GM19463 (cell line): ENCODE measurements around the gene SSR1.

ENCODE experiments used
- ATAC-seq: cut with Tn5 transposase; IDR thresholded peaks from one replicate; pipeline ENCODE4 v1.9.1; 2021; ENCODE audit warnings: mild to moderate bottlenecking, moderate library complexity; ENCODE audit not compliant: unreplicated experiment

SSR1 gene

DNA sequence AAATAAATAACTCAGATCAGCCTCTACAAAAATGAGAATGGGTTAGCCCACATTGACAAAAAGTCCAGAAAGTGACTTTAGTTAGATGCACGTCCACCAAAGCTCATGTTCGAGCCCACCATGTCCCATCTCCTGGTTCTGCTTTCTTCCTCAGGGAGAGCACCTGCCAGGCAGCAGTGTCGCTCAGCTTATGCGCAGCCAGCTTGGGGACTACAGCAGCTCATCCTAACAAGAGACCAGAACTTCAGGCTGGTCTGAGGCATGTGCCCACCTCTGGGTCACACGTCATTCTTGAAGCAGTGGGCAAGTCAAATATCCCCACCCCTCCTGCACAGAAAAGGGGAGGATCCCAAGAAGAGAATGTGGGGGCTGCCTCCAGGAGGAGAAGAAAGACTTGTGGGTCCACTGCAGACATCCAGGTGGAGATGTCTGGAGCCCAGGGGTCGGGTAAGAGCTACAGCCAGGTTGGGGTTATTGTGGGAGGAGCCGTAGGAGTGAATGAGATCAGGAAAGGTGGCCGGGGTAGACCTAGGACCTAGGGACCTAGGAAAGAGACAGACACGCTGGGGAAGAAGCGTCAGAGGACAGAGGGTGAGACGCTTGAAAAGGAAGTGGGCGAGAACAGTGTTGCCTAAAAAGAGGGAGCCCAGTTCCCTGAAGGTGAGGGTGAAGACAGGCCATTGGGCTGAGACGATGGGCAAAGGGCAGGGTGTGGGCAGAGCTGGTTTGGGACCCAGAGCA is 52.5 kb downstream of the SSR1 start:
- peak; percentile 9 for ATAC-seq

DNA sequence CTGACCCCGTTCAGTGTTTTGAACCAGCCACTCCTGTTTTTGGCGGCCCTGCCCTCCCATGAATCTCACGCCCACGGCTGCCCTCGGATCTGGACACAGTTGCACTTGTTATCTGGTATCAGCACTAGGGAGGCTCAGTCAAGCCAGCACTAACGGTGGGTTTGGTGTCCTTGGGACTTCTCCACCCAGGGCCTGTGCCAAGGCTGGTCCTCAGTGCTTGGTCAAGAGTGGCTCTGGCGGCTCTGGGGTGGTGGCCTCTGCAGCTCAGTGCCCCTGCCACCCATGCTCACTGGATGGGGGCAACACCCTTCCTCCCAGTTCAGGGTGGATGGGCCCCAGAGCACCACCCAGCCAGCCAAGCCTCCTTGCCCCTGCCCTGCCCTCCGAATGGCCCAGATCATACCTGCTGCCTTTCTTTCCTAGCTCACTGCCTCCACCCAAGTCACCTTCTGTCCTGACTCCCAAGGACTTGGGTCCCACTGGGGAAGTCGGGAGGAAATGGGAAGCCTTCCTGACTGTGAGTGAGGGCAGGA is 54.7 kb downstream of the SSR1 start:
- ATAC-seq, result no peak

DNA sequence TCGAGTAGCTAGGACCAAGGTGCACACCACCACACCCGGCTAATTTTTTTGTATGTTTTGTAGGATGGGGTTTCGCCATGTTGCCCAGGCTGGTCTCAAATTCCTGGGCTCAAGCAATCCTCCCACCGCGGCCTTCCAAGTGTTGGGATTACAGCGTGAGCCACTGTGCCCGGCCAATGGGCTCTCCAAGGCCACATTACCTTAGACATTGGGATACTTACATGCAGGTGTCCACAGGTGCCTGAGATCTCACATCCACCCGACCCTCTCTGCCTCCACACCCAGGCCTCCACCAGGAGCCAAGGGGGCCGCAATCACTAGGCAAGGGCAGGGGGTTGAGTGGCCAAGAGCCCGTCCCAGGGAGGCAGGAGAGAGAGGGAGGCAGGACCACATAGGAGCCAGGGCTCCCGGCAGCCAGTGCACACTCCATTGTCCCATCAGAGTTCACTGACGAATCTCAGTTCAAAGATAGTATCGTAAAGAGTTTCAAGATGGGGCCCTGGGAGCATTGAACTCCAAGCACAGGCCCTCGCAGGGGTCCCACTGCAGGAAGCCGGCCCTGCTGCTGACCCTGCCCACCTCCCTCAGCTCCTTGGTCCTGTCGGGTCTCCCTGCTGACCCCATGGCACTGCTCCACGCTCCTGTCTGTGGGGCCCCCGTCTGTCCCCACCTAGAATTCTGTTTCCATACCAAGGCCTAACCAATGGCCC is 55.3 kb downstream of the SSR1 start:
- no peak for ATAC-seq

DNA sequence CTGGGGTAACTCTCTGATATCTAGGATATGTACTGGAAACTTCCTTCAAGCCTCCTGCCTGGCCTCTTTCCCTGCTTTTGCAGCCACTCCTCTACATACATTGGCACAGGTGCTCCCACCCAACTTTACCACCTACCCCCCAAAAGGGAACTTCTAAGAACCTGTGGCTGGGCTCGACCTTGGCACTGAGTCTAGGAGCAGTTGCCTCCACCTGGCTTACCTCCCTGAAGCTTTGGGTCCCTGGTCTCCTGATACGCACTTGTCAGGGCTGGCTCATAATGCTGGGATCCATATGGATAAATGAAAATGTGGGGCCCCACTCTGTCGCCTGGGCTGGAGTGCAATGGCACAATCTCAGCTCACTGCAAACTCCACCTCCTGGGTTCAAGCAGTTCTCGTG is 56.2 kb downstream of the SSR1 start:
- ATAC-seq, result no peak

DNA sequence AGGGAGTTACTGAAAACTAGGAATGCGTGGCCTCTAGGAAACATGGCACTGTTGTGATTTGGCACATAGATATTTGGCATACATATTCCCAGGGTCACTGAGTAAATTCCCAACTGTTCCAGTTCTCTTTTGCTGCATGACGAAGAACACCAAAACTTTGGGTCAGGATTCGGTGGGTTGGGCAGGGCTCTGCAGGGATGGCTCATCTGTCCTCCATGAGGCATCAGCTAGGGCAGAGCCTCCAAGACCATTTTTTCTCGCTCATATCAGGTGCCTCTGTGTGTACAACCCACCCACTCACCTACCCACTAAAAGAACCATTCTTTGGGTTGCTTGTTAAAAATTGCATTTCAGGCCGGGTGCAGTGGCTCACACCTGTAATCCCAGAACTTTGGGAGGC is 57.1 kb downstream of the SSR1 start:
- no peak for ATAC-seq

DNA sequence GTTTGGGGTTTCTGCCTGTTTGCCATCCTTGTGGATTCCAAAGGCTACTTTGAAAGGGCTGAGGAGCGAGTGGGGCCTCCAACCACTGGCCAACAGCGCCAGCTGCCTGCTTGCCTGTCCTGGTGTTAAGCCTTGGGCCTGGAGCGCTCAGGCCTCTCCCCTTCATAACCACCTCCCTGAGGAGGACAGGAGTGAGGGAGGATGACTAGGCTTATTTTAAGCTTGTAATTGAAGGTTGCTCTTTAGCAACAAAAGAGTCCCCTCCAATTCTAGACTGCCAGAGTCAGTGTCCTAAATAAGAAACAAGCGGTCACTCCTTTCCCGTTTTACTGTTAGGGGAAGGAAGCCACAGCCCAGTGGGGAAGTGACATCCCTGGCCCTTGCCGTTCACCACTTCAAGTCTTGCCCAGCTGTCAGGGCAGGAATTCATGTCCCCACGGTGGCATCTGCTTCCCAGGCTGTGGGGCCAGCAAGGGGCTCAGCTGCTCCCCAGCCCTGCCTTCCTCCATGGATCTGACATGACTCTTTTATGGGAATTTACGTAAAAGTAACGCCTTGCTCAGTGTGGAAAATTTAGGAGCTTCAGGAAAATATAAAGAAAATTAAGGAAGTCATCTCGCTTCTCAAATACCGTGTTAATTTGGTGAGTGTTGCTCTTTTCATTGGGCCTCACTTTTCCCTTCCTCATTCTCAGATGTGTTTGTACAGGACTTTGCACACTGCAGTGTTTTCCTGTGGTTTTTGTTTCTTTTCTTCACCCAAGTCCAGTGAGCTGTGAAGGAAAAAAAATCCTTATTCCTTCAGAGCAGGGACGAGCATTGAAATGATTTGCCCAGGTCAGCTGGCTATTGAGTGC is 57.8 kb downstream of the SSR1 start:
- ATAC-seq, result no peak

DNA sequence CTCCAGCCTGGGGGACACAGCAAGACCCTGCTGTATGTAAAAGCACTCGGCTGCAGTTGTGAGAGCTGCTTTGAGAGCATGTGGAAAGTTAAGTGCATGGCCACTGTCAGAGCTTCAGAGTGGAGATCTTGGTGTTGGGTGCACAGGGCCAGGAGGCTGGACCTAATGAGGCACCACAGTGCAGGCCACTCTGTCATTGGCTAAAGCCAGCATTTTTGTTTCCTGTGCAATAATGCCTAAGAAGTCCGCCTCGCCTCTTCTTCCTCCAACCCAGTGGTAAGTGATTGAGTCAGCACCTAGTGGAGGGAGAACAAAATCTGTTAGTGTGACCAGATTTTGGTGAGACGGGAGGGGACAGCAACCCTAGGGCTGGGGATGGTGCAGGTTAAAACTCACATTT is 60.6 kb downstream of the SSR1 start:
- ATAC-seq, result no peak

DNA sequence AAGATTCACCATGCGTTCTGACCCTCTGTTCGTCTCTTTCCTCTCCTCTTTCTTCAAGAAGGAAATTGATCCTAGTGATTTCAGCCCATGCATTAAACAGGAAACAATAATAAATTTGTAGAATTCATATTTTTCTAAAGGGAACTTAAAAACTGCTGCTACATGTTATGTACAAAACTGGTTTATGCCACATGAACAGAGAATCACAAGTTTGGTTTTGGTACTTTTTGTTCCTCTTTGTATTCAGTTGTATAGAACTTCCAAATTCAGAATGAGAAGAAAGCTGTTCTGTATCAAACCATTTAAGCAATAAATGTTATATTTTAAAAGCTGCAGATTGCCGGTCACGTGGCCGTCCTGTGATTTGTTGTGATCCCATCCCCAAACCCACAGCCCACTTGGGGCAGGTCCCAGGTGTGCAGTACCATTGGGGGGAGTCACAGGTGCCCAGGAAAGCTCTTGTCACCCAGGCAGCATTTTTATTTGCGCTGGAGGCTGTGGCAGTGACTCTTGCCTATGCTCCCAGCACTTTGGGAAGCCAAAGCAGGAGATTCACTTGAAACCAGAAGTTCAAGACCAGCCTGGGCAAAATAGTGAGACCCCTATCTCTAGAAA is 61.2 kb downstream of the SSR1 start:
- no peak for ATAC-seq

DNA sequence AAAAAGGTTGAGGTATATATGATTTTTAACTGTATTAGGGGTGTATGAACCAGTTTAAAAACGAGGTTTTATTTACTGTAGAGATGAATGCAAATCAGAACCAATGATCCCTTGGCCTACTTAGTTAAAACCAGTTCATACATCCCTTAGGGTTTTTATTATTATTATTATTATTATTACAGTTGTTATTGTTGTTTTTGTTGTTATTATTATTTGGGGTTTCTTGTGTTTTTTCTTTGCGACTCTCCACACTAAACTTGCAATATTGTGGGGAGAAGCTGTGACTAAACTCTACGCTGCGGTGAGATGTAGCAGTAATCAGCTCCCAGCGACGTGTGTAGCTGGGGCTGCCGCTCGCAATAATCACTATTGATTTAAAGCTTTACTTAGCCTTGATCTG is 62.2 kb downstream of the SSR1 start:
- ATAC-seq, result no peak

DNA sequence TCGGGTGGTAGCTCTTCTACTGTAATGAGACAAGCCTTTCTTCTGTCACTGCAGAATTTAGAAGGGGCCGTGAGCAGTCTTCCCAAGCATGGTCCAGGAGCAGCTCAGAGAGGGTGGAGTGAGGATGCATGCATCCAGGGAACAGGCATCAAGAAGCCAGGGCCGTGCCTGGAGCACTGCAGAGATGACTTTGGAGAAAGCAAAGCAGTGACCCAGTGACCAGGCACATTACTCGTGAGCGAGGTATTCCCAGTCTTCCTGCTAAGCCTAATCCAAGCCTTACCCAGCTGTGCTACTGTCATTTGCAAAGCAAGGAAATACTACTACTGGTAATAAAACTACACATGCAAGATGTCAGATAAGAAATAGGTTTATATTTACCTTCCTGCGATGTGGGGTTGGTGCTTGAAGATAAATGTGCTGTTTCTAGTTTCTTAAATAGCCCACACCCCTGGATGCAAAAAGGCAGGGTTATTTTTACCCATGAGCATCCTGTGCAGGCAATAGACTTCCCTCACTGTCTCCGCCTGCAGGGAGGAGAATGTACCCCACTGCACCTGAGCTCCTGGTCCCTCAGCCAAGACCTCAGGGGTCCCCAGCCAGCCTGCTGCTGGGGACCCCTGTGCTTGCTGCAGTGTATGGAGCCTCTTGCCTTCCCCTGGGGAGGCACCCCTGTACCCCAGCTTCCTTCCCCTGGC is 62.9 kb downstream of the SSR1 start:
- no peak for ATAC-seq

DNA sequence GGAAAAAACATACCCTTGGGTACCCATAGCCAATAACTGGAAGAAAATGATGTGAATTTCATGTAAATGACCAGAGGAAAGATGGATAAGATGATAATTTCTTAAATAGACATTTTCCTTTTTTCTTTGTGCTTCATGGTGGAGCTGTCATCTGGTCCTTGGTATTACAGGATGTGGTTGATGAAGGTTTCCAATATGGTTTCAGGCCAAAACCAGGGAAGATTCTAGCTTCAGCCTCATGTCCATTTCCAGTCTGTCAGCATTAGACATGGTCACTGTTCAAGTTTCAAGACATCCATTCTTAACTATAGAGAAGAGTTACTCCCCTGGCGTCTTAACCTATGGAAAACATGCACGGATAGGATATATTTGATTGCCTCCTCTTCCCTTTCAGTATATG is 63.6 kb downstream of the SSR1 start:
- ATAC-seq, result no peak

DNA sequence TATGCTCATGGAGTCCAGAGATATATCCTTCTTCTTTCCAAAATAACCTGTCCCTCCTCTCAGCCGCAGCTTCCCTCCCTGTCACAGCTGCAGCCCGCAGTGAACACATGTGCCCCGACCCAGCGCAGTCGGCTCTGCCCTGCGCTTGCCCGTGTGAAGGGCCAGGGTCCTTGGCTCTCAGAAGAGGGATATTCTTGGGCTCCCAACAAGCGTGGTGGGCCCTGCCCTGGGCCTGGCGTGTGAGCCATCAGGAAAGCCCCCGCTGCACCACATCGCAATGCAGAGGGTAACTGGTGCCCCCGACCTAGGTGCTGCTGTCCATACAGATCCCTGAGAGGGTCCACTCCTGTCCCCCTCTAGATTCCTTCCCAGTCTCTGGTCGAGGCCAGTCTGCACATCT is 65.2 kb downstream of the SSR1 start:
- no peak for ATAC-seq

DNA sequence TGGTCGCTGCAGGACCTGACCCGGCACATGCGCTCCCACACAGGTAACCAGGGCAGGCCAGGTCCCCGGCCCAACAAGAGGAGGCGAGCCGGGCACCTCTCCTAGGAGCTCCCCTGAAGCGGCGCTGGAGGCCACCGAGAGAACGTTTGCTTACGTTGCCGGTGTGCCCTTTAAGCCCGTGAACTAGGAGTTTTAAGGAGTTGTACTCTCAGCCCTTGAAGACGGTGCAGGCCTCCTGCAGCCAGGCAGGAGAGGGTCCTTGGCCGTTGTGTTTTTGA is 65.9 kb downstream of the SSR1 start:
- no peak for ATAC-seq

DNA sequence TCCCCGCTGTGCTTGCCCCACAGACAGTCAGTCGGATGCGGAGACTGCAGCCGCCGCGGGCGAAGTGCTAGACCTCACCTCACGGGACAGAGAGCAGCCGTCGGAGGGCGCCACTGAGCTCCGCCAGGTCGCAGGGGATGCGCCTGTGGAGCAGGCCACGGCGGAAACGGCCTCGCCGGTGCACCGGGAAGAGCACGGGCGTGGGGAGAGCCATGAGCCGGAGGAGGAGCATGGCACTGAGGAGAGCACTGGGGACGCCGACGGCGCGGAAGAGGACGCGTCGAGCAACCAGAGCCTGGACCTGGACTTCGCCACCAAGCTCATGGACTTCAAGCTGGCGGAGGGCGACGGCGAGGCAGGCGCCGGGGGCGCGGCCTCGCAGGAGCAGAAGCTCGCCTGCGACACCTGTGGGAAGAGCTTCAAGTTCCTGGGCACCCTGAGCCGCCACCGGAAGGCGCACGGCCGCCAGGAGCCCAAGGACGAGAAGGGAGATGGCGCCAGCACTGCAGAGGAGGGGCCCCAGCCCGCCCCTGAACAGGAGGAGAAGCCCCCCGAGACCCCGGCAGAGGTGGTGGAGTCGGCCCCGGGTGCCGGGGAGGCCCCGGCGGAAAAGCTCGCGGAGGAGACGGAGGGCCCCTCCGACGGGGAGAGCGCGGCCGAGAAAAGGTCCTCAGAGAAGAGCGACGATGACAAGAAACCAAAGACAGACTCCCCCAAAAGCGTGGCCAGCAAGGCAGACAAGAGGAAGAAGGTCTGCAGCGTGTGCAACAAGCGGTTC is 66.4 kb downstream of the SSR1 start:
- no peak for ATAC-seq

DNA sequence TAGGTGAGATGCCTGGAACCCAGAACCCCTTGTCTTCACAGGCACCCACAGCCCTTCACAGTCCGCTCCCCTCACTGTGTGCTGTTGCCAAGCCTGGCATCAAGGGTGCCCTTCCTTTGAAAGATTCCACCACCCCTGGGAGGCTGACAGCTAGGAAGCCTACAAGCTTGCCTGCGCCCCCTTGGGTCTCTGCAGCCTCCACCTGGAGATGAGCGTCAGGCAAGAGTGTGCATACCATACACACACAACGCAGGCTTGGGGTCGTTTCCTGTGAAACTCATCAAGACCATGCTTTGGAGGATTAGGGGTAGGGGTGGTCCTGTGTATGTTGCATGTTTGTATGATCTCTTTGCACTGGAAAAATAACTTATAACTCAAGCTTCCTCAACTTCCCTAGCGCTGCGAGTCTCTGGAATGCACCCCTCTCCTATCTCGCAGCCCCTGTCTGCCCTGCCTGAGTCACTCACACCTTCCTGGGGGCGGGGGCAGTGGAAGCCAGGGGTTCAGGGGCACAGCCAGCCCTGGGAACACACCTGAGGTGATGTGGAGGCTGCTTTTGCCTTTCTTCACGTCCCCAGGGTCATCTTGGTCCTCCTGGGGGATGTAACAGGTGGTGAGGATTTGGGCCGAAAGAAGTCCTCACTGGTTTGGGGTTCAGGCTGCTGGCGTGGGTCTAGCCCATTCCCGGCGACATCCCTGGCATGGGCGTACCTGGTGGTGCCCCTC is 67.2 kb downstream of the SSR1 start:
- ATAC-seq, result no peak

DNA sequence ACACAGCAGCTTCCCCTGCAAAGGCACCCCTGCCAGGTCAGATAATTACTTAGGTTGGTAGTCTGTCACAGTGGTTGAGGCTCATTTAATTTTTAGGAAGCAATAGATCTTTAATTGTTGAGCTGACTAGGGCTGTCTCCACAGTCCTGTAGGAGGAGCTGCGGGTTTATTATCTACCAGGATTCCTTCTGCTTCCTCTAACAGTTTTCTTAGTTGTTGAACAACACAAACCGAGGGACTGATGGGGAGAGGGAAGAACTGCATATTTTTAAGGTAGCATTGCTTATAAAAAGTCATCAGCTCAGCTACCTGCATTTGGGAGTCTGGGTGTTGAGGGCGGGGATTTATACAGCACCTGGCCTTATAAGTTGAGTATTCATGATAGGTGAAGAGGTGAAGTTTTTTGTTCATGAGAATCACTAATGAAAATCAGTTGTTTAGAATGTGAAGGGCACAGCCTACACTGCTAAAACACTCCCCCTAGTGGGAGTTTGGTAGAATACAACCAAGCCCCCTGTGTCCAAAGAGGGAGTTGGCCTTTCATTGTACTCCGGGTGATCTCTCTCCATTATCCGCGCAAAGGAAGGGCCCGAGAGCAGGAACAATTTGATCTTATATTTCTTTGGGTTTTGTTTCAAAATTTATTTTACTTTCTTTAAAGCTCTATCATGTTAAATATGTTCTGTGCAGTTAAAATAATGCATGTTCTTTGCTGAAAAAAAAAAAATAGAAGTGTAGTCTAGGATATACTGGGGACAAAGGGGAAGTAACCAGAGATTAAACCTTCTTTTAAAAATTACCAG is 69.6 kb downstream of the SSR1 start:
- ATAC-seq, result no peak

DNA sequence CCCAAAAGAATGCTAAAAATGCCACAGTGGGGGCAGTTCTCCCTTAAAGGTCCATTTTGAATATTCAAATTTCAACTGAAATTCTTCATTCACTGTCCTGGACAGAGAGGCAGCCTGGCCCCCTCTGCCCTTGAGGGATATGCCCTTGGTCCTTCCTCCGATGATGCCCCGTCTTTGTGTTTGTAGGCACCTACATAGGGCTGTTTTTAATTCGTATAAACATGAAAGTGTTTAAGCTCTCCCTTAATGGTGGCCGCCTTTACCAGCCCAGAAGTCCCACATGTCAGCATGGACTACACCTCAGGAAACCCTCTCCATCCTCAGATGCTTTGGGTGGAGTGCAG is 70.2 kb downstream of the SSR1 start:
- no peak for ATAC-seq
